DND-41 (cell line): ENCODE measurements around the gene CAMLG.
A peak's percentile ranks its signal among the peaks of the same experiment; 100 is the strongest.
"Not testable (repeated sequence)": the region's sequence is repeated elsewhere in the genome, so short reads cannot be mapped to it uniquely, and the experiment has no call there.

Experiments
- ATAC-seq: fragments of 200-7000 bp; cut with Tn5 transposase; 3 replicates; pipeline ENCODE4 v1.9.1; 2021; ENCODE audit warnings: low read depth; ENCODE audit not compliant: insufficient read depth
- DNase-seq: peaks from one replicate; pipeline ENCODE4 v3.0.0-alpha.2; 2020
- H2AFZ ChIP-seq: 2 replicates; pipeline ENCODE4 v1.6.0; 2012; ENCODE audit warnings: low read depth, low read length
- H3K27ac ChIP-seq: 2 replicates; pipeline ENCODE4 v1.5.1; 2012; ENCODE audit warnings: low read length, inconsistent platforms
- H3K27me3 ChIP-seq: fragments of 200-600 bp; sonication (generic); 2 replicates; pipeline ENCODE4 v1.6.0; 2012; ENCODE audit warnings: low read length, mild to moderate bottlenecking, inconsistent platforms; ENCODE audit not compliant: insufficient read depth, poor library complexity
- H3K36me3 ChIP-seq: 2 replicates; pipeline ENCODE4 v1.5.1; 2012; ENCODE audit warnings: low read length, inconsistent platforms; ENCODE audit not compliant: insufficient read depth
- H3K4me1 ChIP-seq: 2 replicates; pipeline ENCODE4 v1.5.1; 2012; ENCODE audit warnings: mild to moderate bottlenecking, low read length; ENCODE audit not compliant: insufficient read depth
- H3K4me2 ChIP-seq: 2 replicates; pipeline ENCODE4 v1.6.0; 2012; ENCODE audit warnings: mild to moderate bottlenecking, moderate library complexity, low read length, inconsistent platforms; ENCODE audit not compliant: insufficient read depth
- H3K4me3 ChIP-seq, 2 experiments: fragments of 200-600 bp in 1 of 2; shearing (Covaris generic) in 1 of 2; 2 replicates each; pipeline ENCODE4 v1.5.1; 2012 to 2016; ENCODE audit warnings: inconsistent platforms in 2 of 2, low read length in 2 of 2, mild to moderate bottlenecking in 2 of 2, low read depth in 1 of 2, moderate library complexity in 1 of 2
- H3K79me2 ChIP-seq: 2 replicates; pipeline ENCODE4 v1.6.0; 2012; ENCODE audit warnings: low read length, inconsistent platforms; ENCODE audit not compliant: insufficient read depth
- H3K9ac ChIP-seq: 2 replicates; pipeline ENCODE4 v1.6.0; 2012; ENCODE audit warnings: low read depth, mild to moderate bottlenecking, inconsistent platforms, low read length, moderate library complexity
- H3K9me3 ChIP-seq: 2 replicates; pipeline ENCODE4 v1.5.1; 2012; ENCODE audit warnings: low read length, moderate library complexity, mild to moderate bottlenecking, inconsistent platforms; ENCODE audit not compliant: insufficient read depth, severe bottlenecking
- H4K20me1 ChIP-seq: 2 replicates; pipeline ENCODE4 v1.6.0; 2012; ENCODE audit warnings: low read length; ENCODE audit not compliant: insufficient read depth
- CTCF ChIP-seq: IDR thresholded peaks from 2 replicates; pipeline ENCODE4 v1.5.1; 2012; ENCODE audit warnings: borderline replicate concordance, low read length, moderate library complexity, mild to moderate bottlenecking; ENCODE audit not compliant: poor library complexity, severe bottlenecking; ENCODE audit errors: extremely low read depth
- EZH2 ChIP-seq: IDR thresholded peaks from 3 replicates; pipeline ENCODE4 v1.6.1; 2012; ENCODE audit warnings: borderline replicate concordance, low read depth, mild to moderate bottlenecking, moderate library complexity, low read length, inconsistent platforms; ENCODE audit not compliant: severe bottlenecking

Gene CAMLG

DNA sequence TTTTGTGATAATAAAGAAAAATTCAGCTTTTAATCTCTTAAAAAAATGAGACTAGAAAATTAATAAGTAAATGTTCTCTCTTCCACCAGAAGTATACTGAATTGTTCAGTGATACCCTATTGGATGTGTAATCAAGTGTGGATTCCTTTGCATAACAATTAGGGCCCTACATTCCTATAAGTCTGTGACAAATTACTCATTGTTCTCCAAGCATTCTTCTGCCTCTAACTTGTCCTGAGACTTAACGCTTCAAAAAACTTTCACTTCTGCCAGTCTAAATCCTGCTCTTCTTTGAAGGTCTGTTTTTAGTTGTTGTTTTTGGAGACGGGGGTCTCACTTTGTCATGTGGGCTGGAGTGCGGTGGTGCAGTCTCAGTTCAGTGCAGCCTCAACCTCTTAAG is 11.1 kb downstream of the CAMLG start:
- H3K9ac ChIP-seq, result no peak overlapping the region
- H3K9me3 ChIP-seq, result no peaks in the 10 kb centered on the region
- DNase-seq (no peak), ATAC-seq (no peak)
- H3K4me3 ChIP-seq, result no peak overlapping the region
- peaks cover 26% of the 10 kb centered on the region for H3K36me3 ChIP-seq
- H4K20me1 ChIP-seq, result no peaks in the 10 kb centered on the region
- H2AFZ ChIP-seq, result no peak overlapping the region
- no peaks in the 10 kb centered on the region for H3K4me1 ChIP-seq
- TF ChIP-seq CTCF, result no peak
- TF ChIP-seq EZH2, result no peak
- H3K27me3 ChIP-seq, result no peaks in the 10 kb centered on the region
- H3K4me2 ChIP-seq, result no peak overlapping the region
- peaks cover 6% of the 10 kb centered on the region; the same call in 1 of the 2 replicates for H3K79me2 ChIP-seq
- no peak overlapping the region for H3K27ac ChIP-seq

GRCh38 chr5:134758176-134758503 is 19.8 kb downstream of the CAMLG start:
- H3K27me3 ChIP-seq, result no peaks in the 10 kb centered on the region
- H3K36me3 ChIP-seq, result peaks cover 12% of the 10 kb centered on the region
- DNase-seq, result no peak
- peaks cover 38% of the 10 kb centered on the region for H3K4me1 ChIP-seq
- H2AFZ ChIP-seq, result peak overlapping the region; percentile 95
- TF ChIP-seq CTCF (no peak), EZH2 (no peak)
- H3K27ac ChIP-seq, result peak overlapping the region; percentile 49
- peaks cover 25% of the 10 kb centered on the region for H4K20me1 ChIP-seq
- peak overlapping the region; percentile 90 for H3K4me2 ChIP-seq
- peak overlapping the region; percentile 53 to 79; a peak in 3 of 4 replicates for H3K4me3 ChIP-seq
- H3K79me2 ChIP-seq, result peaks cover 46% of the 10 kb centered on the region
- peak overlapping the region; percentile 76 for H3K9ac ChIP-seq
- no peak for ATAC-seq
- H3K9me3 ChIP-seq, result no peaks in the 10 kb centered on the region

- H3K27ac ChIP-seq, result peak within 1 kb of the TSS; percentile 80
- H3K79me2 ChIP-seq, result peaks cover 52% of the 10 kb centered on the region
- peaks cover 38% of the 10 kb centered on the region for H3K4me1 ChIP-seq
- peaks cover 28% of the 10 kb centered on the region for H4K20me1 ChIP-seq
- H3K9ac ChIP-seq, result peak within 1 kb of the TSS; percentile 76
- DNase-seq (peak; percentile 95), ATAC-seq (peak; percentile 97)
- H3K4me3 ChIP-seq, result peak within 1 kb of the TSS; percentile 53 to 79
- peak within 1 kb of the TSS; percentile 90 for H3K4me2 ChIP-seq
- peak within 1 kb of the TSS; percentile 95 for H2AFZ ChIP-seq
- TF ChIP-seq CTCF, result peak; percentile 93
- no peak for TF ChIP-seq EZH2
- H3K27me3 ChIP-seq, result no peaks in the 10 kb centered on the region
- H3K9me3 ChIP-seq, result no peaks in the 10 kb centered on the region
- peaks cover 18% of the 10 kb centered on the region for H3K36me3 ChIP-seq
Observed at GRCh38 chr5:134758504-134759341, 20.4 kb downstream of the CAMLG start, which contains the start of gene DDX46. Gene DDX46 (plus strand): TSS chr5:134758779. CDS start chr5:134758939, 160 bp downstream.

DNA sequence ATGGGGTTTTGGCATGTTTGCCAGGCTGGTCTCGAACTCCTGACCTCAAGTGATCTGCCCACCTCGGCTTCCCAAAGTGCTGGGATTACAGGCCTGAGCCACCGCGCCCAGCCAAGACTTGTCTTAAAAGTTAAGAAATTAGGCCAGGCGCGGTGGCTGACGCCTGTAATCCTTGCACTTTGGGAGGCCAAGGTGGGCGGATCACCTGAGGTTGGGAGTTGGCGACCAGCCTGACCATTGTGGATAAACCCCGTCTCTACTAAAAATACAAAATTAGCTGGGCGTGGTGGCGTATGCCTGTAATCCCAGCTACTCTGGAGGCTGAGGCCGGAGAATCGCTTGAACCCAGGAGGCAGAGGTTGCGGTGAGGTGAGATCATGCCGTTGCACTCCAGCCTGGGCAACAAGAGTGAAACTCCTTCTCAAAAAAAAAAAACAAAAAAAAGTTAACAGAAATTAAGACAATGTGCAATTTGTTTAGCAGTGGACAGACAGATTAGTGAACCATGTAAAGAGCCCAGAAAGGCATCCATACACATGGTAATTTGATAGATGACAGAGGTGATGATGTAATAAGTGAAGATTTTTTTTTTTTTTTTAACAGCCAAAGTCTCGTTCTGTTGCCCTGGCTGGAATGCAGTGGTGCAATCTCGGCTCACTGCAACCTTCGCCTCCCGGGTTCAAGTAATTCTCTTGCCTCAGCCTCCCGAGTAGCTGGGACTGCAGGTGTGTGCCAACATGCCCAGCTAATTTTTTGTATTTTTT is 29.4 kb downstream of the CAMLG start:
- not testable (repeated sequence) for H3K9me3 ChIP-seq, H3K4me2 ChIP-seq, H3K27ac ChIP-seq, ATAC-seq, H3K4me1 ChIP-seq, DNase-seq, H3K9ac ChIP-seq, H3K27me3 ChIP-seq, H3K4me3 ChIP-seq, H4K20me1 ChIP-seq, H2AFZ ChIP-seq
- H3K36me3 ChIP-seq, result peaks cover 92% of the 10 kb centered on the region
- peaks cover 37% of the 10 kb centered on the region for H3K79me2 ChIP-seq
